GM18502 (cell line): ENCODE data around the gene PPP1CA.

ENCODE experiments used
- ATAC-seq: cut with Tn5 transposase; IDR thresholded peaks from one replicate; pipeline ENCODE4 v1.9.1; 2021; ENCODE audit warnings: mild to moderate bottlenecking; ENCODE audit not compliant: unreplicated experiment, poor library complexity

PPP1CA gene

DNA sequence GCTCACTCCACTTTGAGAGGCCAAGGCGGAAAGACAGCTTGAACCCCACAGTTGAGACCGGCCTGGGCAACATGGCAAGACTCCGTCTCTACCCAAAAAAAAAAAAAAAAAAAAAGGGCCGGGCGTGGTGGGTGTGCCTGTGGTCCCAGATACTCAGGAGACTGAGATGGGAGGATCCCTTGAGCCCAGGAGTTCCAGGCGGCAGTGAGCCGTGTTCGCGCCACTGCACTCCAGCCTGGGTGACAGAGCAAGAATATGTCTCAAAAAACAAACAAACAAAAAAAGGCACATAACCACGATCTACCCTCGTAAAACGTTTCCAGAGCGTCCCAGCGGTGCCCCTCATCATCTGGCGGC, 10.7 kb downstream of the PPP1CA start:
- no peak for ATAC-seq

DNA sequence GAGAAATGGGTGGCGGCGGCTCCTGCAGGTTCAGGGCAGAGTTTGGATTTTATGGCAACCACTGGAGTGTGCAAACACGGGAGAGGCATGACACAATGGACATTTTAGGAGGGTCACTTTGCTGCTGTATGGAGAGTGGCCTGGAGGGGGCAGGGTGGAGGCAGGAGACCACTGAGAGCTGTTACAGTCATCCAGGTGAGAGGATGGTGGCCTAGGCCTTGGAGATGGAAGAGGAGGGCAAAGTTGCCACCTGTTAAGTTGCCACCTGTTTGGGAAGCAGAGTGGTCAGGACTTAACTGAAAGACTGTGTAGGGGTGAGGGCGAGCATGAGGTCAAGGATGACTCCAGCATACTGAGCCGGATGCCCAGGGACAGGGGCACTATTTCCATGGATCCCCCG, 12.2 kb downstream of the PPP1CA start:
- no peak for ATAC-seq

DNA sequence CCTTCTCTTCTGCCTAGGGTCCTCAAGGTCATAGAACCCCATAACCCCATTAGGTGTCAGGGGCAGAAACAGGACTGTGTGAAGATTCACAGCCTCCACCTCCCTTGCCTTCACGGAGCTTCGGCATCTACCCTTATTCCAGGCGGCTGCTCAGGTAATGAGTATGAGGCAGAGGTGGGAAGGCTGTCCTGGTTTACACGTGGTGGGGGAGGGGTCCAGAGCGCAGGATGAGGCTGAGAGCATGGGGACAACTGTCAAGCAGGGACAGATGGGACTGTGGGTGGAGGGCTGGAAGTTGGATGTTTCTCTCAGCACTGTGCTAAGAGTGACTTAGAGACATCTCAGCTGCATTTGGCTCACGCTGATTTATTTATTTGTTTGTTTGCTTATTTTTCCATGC, 14.1 kb downstream of the PPP1CA start:
- ATAC-seq: no peak

DNA sequence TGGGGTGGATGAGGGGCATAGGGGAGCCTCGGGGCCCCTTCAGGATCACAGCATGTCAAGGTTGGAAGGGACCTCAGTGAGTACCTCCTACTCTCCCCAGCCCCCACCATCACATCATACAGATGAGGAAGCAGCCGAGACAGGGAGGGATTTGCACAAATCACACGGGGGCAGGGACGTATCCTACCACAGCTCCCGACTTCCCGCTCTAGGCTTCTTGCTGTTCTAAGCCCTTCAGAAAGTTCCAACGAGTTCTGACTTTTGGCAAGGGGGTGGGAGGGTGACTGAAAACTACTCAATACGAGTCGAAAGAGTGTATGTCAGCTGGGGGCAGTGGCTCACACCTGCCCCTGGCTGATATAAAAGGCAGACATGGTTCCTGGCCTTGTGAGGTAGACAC, 14.6 kb downstream of the PPP1CA start:
- no peak for ATAC-seq

DNA sequence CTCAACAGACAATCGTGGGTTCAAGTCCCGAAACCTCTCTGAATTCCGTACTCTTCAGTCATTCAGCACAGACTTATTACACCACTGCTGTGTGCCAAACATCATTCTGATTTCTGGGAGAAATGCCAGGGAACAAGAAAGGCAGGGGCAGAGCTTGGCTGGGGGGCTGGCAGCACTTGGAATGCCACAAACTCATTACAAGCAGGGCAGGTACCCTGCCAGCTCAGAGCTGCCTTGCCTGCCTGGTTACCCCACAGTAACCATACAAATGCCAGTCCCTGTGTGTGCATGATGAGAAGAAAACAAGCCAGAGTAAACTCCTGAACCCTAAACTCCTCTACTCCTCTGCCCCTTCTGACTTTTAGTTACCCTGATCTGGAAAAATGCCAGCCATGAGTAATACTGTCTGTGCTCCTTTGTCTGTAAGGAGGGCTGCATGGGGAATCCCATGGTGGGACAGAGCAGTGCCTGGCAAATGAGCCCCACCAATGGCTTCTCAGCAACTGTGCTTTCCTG, 16.7 kb downstream of the PPP1CA start:
- ATAC-seq: no peak

DNA sequence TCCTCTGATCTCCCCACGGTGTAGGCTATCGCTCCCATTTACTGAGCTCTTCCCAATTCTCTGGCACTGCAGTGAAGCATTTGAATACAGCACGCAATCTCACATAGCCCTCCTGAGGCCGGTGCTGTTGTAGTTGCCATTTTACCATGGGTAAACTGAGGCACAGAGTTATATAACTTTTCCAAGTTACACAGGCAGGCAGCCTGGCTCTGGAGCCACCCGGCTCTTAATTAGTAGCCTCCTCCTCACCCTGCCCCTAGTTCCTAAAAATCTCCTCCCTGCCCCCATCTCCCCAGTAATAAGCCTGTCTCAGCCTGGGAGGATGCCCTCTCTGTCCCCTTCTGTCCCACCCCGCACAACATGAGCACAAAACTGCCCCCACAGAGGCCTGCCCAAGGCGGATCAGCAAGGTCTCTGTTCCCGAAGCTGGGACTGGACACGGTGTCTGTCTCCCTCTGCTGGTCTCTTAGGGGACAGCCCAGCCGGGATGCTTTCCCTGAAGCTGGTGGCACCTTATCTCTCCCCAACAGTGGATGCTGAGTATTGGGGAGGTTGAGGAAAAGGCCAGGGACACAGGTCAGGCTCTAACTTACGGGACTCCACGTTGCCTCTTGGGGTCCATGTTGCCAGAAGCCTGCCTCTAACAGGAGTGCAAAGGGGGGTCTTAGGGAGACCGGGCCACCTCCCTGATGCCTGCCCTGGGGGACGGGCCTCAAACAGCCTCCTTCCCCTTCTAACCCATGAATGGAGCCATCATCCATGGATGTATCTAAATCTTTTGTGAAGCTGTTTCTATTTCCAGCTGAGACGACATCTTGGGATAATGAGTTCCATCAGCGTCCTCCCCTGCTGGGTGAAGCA, 19.2 kb downstream of the PPP1CA start:
- no peak for ATAC-seq

DNA sequence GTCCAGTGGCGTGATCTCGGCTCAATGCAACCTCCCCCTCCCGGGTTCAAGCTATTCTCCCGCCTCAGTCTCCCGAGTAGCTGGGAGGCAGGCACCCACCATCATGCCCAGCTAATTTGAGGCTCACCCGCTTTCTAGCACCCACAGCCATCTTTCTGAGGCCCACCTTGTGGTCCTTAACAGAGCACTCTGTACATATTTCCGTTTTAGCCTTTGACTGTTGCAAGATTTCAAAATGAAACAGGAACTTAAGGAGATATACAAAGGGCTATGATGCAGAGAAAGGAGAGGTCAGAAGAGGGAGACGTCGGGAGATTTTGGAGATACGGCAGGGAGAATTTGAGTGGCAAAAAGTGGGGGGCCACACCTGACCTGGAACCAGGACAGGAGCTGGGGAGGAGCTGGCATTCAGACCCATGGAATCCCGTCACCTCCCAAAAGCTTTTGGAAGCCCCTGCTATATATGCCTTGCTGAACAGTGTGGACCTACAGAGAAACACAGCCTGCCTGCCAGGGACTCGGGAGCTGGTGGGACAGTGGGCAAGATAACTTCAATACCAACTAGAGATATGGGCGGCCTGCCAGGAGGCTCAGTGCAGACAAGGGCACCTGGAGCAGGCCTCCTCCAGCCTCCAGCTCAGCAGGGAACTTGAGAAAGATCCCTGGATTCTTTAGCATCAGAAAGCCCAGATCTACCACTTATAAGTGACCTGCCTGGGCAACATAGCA, 20.2 kb downstream of the PPP1CA start:
- no peak for ATAC-seq

DNA sequence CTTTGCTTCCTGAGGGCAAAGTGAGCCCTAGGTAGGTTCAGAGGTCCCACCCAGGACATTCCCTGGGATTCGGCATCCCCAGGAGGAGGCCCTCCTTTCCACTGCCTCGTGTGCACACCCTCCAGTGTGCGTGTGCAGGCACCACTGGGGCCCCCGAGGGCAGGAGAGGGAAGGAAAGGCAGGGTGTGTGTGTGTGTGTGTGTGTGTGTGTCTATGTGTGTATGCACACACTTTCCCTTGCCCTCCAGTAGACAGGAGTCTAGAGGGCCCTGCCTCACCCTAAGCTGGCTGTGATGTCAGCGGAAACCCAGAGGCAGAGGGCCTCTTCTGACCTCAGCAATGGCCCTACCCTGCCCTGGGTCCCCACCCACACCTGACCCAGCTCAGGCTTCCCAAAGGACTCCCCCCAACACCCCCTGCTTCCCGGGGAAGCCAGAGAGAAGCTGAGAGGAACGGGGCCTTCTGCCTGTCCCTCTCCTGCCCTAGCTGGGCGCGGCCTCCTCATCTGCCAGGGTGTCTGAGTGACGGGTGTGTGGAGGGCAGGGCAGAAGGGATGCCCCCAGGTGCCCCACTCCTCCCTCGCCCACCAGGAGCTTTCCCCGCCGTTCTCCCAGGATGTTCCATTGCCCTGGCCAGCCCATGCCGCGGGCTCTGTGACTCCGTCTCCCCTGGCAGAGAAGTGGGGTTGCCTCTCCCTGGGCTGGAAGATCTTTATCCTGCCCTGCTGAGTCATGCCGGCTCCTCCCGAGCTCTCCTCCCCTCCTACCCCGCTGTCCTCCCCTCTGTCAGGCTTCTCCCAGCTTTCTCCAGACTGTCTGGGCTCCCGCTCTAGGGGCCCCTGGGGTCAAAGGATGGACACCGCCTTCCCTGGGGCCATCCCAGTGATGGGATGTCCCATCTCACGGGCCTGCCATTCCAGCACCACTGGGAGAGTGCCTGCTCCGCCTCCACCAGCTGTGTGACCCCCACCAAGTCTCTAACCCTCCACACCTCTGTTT, 22.3 kb downstream of the PPP1CA start:
- no peak for ATAC-seq

DNA sequence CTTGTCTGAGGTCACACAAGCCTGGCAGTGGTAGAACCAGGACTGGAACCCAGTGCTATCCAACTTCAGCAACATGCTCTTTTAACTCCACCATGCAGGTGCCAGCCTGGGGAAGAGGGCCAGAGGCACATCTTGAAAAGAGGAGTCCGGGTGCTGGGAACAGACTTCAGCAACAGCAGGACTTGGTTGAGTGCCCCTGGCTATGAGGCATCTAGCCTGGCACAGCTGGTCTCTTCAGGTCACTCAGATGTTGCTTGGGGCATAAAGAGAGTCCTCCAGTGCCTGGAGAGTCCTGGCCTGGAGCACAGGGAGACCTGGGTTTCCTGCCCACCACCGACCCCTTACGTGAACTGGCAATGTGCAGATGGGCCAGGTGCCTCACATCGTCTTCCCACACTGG, 23.1 kb downstream of the PPP1CA start:
- ATAC-seq: no peak

DNA sequence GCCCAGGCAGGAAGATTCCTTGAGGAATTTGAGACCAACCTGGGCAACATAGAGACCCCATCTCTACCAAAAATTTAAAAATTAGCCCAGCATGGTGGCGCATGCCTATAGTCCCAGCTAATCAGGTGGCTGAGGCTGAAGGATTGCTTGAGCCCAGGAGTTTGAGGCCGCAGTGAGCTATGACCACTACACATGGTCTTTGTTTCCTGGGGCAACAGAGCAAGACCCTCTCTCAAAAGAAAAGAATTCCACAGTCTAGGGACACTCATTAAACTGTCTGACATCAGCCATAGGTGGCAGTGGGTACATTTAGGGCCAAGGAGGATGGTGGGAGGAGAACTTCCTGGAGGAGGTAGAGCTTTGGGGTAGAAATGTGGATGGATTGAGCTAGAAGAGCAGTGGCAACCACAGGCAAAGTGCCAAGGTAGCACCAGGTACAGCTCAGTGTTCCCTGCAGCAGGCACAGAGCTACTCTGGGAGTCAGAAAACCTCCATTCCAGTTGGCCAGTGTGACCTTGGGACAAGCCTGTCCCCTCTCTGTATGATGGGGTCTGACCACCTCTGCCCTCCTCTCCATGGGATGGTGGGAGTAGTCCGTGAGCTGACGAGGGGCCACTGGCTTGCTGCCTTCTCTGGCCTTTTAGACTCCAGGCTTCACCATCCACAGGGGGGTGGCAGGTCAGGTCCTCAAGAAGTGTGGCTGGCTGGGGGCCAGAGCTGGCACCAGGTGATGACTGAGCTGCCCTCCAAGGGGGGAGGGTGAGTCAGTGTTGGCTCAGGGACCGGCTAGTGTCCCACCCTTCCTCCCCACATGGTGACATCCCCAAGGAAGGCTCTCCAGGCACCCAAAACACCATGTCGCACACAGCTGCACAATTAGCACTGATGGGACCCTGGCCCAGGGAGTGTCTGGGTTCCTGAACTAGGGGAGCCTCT, 24.5 kb downstream of the PPP1CA start:
- no peak for ATAC-seq

DNA sequence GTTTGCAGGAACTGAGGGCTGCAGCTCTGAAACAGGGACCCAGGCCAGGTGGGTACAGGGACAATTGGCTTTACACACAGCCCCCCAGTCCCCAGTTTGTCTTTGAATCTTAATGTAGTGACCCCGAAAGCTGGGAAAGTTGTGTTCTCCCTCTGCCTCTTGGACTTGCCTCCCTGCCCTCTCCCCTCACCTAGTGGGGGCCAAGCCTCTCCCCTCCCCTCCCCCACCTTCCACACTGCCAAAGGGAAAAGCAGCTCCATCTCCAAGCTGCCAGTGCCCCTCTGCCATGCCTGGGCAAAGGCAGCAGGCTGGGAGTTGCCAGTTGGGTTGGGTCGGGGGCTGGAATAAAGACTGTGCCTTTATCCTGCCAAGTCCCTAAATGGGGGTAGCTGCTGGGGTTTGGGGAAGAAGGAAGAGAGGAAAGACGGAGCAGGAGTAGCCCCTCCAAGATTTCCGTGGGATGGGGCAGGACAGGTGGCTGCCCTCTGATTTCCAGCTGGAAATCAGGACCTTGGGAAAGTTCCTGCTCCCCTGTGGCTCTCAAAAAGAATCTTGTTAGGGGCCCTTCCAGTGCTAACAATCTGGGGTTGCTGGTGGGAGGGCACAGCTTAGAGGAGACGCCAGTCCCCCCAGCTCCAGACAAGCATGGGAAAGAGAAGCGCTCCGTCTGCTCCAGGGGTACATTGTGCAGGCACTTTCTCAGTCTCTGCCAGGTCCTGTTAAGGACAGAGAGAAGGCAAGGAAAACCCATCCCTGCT, 25.4 kb downstream of the PPP1CA start:
- no peak for ATAC-seq

DNA sequence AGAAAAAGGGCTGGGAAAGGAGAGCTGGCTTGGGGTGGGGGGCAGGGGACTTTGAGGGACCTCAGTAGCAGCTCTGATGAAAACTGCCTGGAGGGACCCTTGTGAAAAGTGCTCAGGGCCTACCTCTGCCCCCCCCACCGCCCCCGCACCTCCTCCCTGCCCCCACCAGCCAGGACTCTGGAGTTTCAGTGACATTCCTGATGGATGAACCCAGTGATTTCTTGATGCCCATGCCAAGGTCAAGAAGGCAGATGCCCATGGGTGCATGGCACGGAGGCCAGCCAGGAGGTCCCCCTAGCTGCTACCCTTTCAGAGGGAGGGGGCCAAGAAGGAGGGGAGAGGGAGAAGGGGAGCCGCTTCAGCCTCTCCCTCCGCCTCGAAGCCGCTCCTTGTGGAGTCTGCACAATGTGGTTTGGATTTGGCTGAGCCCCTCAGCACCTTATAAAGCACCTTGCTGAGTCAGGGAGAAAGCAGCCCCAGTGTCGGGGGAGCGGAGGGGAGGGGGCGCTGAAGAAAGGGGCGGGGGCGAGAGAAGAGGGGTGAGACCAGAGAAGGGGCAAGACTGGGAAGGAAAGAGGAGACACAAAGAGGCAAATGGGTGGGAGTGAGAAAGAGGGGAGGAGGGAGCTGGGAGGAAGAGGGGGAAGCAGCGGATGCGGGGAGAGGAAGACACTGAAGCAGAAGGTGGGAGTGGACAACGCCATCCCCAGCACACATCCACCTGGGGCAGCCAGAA, 26.2 kb downstream of the PPP1CA start:
- ATAC-seq: no peak

DNA sequence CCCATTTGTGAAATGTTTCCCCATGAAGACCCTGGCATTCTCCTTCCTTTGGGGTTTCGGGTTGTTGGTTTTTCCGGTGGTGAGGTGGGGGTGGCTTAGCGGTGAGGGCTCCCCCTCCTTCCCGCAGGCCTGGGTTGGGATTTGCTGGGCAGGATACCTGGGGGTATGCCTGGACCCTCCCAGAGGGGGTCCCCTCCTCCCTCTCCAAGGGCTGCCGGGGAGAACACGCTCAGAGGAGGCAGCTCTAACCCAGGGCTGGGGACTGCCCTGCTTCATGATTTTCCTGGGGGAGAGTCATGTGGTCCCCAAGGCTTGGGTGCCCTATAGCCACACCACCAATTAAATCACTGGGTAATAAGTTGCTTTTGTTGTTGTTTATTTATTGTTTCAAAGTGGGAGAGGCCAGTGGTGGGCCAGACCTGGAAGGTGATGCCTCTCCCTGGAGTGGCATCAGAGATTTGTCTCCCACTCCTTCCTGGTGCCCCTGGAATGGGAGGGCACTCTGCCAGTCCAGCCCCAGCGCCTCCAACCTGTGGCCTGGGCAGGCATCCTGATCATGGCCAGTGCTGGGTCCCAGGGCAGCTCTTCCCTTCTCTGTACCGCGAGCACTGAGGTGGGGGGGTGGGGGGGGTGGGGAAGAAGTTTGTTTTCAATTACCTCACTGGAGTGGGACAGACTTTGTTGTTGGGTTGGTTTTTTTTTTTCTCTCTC, 26.9 kb downstream of the PPP1CA start:
- no peak for ATAC-seq

DNA sequence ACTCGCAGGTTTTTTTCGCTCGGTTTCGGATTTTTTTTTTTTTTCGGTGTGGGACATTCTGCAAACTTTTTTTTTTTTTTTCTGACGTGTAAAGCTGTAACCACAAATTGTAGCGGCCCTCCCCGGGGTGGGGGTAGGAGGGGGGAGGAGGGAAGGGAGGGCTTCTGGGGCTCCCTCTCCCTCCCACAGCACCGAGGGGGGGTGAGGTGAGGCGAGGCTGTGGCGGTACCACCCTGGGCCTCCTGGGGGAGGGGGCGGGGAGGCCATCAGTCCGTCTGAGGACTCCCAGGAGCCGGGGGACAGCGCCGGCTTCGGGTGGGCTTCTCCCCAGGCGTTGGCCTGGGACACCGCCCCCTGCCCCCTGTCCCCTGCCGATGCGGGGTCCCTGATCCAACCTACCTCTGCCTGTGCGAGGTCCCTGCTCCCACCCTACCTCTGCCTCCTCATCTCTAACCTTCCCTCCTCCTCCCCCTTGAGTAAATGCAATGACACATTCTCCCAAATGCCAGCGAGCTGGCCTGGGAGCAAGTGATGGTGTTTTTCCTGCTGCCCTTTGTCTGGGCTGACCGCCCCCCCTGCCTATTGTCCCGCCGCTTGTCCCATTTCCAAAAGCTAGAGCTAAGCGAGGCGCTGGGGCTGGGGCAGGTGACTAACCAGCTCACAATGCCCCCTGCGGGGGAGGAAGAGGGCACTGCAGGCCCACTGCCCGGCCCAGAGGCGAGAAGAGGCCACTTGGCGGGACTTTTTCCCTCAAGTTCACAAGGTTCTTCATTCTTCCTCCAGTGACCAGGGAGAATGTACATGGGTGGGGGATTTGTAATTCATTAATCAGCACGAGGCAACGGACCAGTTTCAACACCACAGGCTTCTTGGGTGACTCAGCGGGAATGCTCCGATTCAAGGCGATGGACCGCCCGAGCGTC, 27.7 kb downstream of the PPP1CA start:
- ATAC-seq: no peak

DNA sequence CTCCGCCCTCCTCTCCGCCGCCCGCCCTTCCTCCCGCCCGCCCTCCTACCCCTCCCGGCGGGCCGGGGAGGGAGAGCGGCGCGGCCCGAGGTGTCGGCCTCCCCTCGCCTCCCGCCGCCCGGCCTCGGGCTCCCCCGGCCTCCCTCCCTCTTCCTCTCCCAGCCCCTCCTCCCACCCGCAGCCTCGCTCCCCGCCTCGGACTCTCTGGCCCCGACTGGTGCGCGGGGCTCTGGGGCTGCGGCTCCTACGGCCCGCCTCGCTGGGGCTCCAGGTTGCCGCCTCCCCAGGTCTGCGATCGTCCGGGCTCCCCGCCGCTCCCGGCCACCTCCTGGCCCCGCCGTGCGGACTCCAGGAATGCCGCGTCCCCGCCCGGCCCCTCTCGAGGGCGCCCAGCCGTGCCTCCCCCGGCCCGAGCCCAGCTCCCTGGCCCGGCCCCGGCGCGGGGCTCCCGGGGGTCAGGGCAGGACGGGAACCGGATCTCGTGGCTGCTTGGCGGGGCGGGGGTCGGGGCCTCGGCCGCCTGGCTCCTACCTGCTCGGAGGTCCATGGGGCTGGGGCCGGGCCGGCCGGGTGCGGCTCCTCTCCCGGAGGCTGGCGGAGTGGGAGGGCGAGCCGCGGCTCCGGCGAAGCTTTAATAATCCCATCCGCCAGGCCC, 28.5 kb downstream of the PPP1CA start, which contains the start of gene CLCF1:
Gene CLCF1, minus strand, starts transcription at position 606 of the 655 bp plus-strand sequence. Its CDS starts 59 bp downstream, at position 547.
- no peak for ATAC-seq
